DND-41 (cell line): ENCODE measurements around the gene TRRAP.

ENCODE experiments used
- ATAC-seq: fragments of 200-7000 bp; cut with Tn5 transposase; 3 replicates; pipeline ENCODE4 v1.9.1; 2021; ENCODE audit warnings: low read depth; ENCODE audit not compliant: insufficient read depth
- DNase-seq: peaks from one replicate; pipeline ENCODE4 v3.0.0-alpha.2; 2020
- H2AFZ ChIP-seq: 2 replicates; pipeline ENCODE4 v1.6.0; 2012; ENCODE audit warnings: low read depth, low read length
- H3K27ac ChIP-seq: 2 replicates; pipeline ENCODE4 v1.5.1; 2012; ENCODE audit warnings: low read length, inconsistent platforms
- H3K27me3 ChIP-seq: fragments of 200-600 bp; sonication (generic); 2 replicates; pipeline ENCODE4 v1.6.0; 2012; ENCODE audit warnings: low read length, mild to moderate bottlenecking, inconsistent platforms; ENCODE audit not compliant: insufficient read depth, poor library complexity
- H3K36me3 ChIP-seq: 2 replicates; pipeline ENCODE4 v1.5.1; 2012; ENCODE audit warnings: low read length, inconsistent platforms; ENCODE audit not compliant: insufficient read depth
- H3K4me1 ChIP-seq: 2 replicates; pipeline ENCODE4 v1.5.1; 2012; ENCODE audit warnings: mild to moderate bottlenecking, low read length; ENCODE audit not compliant: insufficient read depth
- H3K4me2 ChIP-seq: 2 replicates; pipeline ENCODE4 v1.6.0; 2012; ENCODE audit warnings: mild to moderate bottlenecking, moderate library complexity, low read length, inconsistent platforms; ENCODE audit not compliant: insufficient read depth
- H3K4me3 ChIP-seq, 2 experiments: fragments of 200-600 bp in 1 of 2; shearing (Covaris generic) in 1 of 2; 2 replicates each; pipeline ENCODE4 v1.5.1; 2012 to 2016; ENCODE audit warnings: inconsistent platforms in 2 of 2, low read length in 2 of 2, mild to moderate bottlenecking in 2 of 2, low read depth in 1 of 2, moderate library complexity in 1 of 2
- H3K79me2 ChIP-seq: 2 replicates; pipeline ENCODE4 v1.6.0; 2012; ENCODE audit warnings: low read length, inconsistent platforms; ENCODE audit not compliant: insufficient read depth
- H3K9ac ChIP-seq: 2 replicates; pipeline ENCODE4 v1.6.0; 2012; ENCODE audit warnings: low read depth, mild to moderate bottlenecking, inconsistent platforms, low read length, moderate library complexity
- H3K9me3 ChIP-seq: 2 replicates; pipeline ENCODE4 v1.5.1; 2012; ENCODE audit warnings: low read length, moderate library complexity, mild to moderate bottlenecking, inconsistent platforms; ENCODE audit not compliant: insufficient read depth, severe bottlenecking
- H4K20me1 ChIP-seq: 2 replicates; pipeline ENCODE4 v1.6.0; 2012; ENCODE audit warnings: low read length; ENCODE audit not compliant: insufficient read depth
- EZH2 ChIP-seq: IDR thresholded peaks from 3 replicates; pipeline ENCODE4 v1.6.1; 2012; ENCODE audit warnings: borderline replicate concordance, low read depth, mild to moderate bottlenecking, moderate library complexity, low read length, inconsistent platforms; ENCODE audit not compliant: severe bottlenecking
- TF ChIP-seq, protein P1 (sequence below): IDR thresholded peaks from 2 replicates; pipeline ENCODE4 v1.5.1; 2012; ENCODE audit warnings: borderline replicate concordance, low read length, moderate library complexity, mild to moderate bottlenecking; ENCODE audit not compliant: poor library complexity, severe bottlenecking; ENCODE audit errors: extremely low read depth

Gene TRRAP

DNA sequence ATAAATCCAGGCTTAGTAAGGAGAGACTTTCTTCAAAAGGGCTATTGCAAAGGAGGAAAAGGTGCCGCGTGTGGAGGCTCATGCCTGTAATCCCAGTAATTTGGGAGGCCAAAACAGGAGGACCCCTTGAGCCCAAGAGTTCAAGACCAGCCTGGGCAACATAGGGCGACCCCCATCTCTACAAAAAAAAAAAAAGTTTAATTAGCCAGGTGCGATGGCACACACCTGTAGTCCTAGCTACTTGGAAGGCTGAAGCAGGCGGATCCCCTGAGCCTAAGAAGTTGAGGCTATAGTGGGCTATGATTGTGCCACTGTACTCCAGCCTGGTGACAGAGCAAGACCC, 40.7 kb upstream of the TRRAP start:
- Histone ChIP-seq H3K4me3 (no peak overlapping the region), H3K9ac (no peak overlapping the region), H3K79me2 (no peaks in the 10 kb centered on the region), H3K27ac (no peak overlapping the region), H3K27me3 (no peaks in the 10 kb centered on the region), H3K36me3 (no peaks in the 10 kb centered on the region), H2AFZ (no peak overlapping the region), H3K4me1 (no peaks in the 10 kb centered on the region), H3K9me3 (no peaks in the 10 kb centered on the region), H3K4me2 (no peak overlapping the region), H4K20me1 (no peaks in the 10 kb centered on the region)
- DNase-seq (no peak), ATAC-seq (no peak)
- TF ChIP-seq, protein P1, sequence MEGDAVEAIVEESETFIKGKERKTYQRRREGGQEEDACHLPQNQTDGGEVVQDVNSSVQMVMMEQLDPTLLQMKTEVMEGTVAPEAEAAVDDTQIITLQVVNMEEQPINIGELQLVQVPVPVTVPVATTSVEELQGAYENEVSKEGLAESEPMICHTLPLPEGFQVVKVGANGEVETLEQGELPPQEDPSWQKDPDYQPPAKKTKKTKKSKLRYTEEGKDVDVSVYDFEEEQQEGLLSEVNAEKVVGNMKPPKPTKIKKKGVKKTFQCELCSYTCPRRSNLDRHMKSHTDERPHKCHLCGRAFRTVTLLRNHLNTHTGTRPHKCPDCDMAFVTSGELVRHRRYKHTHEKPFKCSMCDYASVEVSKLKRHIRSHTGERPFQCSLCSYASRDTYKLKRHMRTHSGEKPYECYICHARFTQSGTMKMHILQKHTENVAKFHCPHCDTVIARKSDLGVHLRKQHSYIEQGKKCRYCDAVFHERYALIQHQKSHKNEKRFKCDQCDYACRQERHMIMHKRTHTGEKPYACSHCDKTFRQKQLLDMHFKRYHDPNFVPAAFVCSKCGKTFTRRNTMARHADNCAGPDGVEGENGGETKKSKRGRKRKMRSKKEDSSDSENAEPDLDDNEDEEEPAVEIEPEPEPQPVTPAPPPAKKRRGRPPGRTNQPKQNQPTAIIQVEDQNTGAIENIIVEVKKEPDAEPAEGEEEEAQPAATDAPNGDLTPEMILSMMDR, result no peak
- no peak for TF ChIP-seq EZH2

DNA sequence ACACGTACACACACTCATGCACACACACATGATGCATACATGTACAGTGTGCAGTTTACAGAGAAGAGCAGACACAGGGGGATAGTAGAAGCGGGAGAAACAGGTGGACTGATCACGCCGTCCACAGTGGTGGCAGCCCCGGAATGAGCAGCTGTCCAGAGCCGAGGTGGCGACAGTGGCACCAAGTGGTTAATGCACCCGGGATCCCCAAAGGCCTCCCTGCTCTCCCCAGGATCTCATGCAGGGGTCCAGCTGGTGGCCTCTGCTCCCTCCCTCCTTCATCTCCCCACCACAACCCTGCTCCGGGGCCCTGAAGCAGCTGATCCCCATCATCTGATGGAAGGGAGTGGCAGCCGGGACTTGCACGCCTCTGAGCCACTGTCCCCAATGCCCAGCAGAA, 38.2 kb upstream of the TRRAP start:
- Histone ChIP-seq H3K4me3 (no peak overlapping the region), H3K4me2 (no peak overlapping the region), H3K36me3 (no peaks in the 10 kb centered on the region), H3K27me3 (no peaks in the 10 kb centered on the region), H3K9me3 (no peaks in the 10 kb centered on the region), H2AFZ (no peak overlapping the region), H4K20me1 (no peaks in the 10 kb centered on the region), H3K9ac (no peak overlapping the region), H3K4me1 (no peaks in the 10 kb centered on the region), H3K79me2 (no peaks in the 10 kb centered on the region), H3K27ac (no peak overlapping the region)
- ATAC-seq (no peak), DNase-seq (no peak)
- TF ChIP-seq EZH2, result no peak
- TF ChIP-seq, protein P1, result no peak

DNA sequence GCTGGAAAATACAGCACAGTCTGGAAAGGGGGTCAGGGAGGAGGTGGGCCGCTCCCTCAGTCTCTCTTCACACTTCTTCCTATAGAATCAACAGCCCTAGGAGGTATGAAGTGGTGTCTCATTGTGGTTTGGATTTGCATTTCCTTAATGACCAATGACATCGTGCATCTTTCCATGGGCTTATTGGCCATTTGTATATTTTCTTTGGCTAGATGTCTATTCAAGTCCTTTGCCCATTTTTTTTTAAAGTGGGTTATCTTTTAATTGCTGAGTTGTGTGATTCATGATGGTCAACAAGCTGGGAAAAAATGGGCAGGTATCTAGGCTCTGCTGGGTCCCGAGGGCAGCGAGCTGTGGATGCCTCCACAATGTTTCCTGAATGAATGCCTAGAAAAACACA, 37.6 kb upstream of the TRRAP start:
- Histone ChIP-seq H3K27me3 (no peaks in the 10 kb centered on the region), H2AFZ (no peak overlapping the region), H3K9ac (no peak overlapping the region), H3K4me2 (no peak overlapping the region), H3K79me2 (no peaks in the 10 kb centered on the region), H3K4me1 (no peaks in the 10 kb centered on the region), H3K9me3 (no peaks in the 10 kb centered on the region), H3K4me3 (no peak overlapping the region), H3K36me3 (no peaks in the 10 kb centered on the region), H4K20me1 (no peaks in the 10 kb centered on the region), H3K27ac (no peak overlapping the region)
- TF ChIP-seq, protein P1, result no peak
- no peak for TF ChIP-seq EZH2
- no peak for DNase-seq
- no peak for ATAC-seq
